ENCODE measurements around the gene RAET1G.

Gene RAET1G

GRCh38 chr6:149891259-149891658, 31.7 kb downstream of the RAET1G start:
- no peak for DNase-seq

GRCh38 chr6:149890629-149891045, 32.3 kb downstream of the RAET1G start:
- no peak for DNase-seq

- DNase-seq = no peak
Measured at GRCh38 chr6:149889326-149889725, 33.6 kb downstream of the RAET1G start.

GRCh38 chr6:149888659-149889058, 34.3 kb downstream of the RAET1G start:
- peak; percentile 53 for DNase-seq

GRCh38 chr6:149888093-149888492, 34.8 kb downstream of the RAET1G start:
- DNase-seq = no peak

GRCh38 chr6:149887343-149887742, 35.6 kb downstream of the RAET1G start:
- DNase-seq = peak; percentile 92

- no peak for DNase-seq
Measured at GRCh38 chr6:149885888-149886287, 37.0 kb downstream of the RAET1G start.

- no peak for DNase-seq
Measured at GRCh38 chr6:149884617-149885016, 38.3 kb downstream of the RAET1G start.

- peak; percentile 36 for DNase-seq
Measured at GRCh38 chr6:149884215-149884614, 38.7 kb downstream of the RAET1G start.

GRCh38 chr6:149881860-149882259, 41.1 kb downstream of the RAET1G start:
- DNase-seq = no peak

GRCh38 chr6:149881066-149881766, 41.7 kb downstream of the RAET1G start:
- DNase-seq = no peak

- no peak for DNase-seq
Measured at GRCh38 chr6:149877659-149878058, 45.3 kb downstream of the RAET1G start.

GRCh38 chr6:149876241-149876933, 46.5 kb downstream of the RAET1G start:
- DNase-seq = no peak

GRCh38 chr6:149872233-149872632, 50.7 kb downstream of the RAET1G start:
- no peak for DNase-seq

- no peak for DNase-seq
Measured at GRCh38 chr6:149871182-149871581, 51.7 kb downstream of the RAET1G start.

- no peak for DNase-seq
Measured at GRCh38 chr6:149869275-149869892, 53.5 kb downstream of the RAET1G start.

GRCh38 chr6:149867876-149868640, 54.9 kb downstream of the RAET1G start:
- DNase-seq = peak; percentile 51

Data from HCEC 1CT (cell line).